ENCODE measurements around the gene ENO2. TPM values are rescaled to one million over a fixed set of nuclear protein-coding genes. Genes with fewer than 3 reads are reported as not detected.

ENO2 gene
- total and polyA plus RNA-seq, 2 experiments from 2014 or later: 43.5 to 53.5 TPM

DNA sequence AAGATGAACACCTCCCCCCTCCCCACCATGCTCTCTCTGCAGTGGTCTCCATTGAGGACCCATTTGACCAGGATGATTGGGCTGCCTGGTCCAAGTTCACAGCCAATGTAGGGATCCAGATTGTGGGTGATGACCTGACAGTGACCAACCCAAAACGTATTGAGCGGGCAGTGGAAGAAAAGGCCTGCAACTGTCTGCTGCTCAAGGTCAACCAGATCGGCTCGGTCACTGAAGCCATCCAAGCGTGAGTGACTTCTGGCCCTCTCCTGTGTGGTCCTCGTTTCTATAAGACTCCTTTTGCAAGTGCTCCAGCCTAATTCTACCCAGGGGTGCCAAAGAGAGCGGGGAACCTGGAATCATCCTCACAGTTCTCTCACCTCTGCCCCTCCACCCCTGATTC lies 7.2 kb downstream of the ENO2 start (continued):
- no peak for TF ChIP-seq EZH2 (IDR thresholded peaks at IDR 0.05; ENCODE audit: low read depth, unreplicated experiment)
- TF ChIP-seq, protein P1, sequence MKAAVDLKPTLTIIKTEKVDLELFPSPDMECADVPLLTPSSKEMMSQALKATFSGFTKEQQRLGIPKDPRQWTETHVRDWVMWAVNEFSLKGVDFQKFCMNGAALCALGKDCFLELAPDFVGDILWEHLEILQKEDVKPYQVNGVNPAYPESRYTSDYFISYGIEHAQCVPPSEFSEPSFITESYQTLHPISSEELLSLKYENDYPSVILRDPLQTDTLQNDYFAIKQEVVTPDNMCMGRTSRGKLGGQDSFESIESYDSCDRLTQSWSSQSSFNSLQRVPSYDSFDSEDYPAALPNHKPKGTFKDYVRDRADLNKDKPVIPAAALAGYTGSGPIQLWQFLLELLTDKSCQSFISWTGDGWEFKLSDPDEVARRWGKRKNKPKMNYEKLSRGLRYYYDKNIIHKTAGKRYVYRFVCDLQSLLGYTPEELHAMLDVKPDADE (IDR thresholded peaks at IDR 0.05): no peak

DNA sequence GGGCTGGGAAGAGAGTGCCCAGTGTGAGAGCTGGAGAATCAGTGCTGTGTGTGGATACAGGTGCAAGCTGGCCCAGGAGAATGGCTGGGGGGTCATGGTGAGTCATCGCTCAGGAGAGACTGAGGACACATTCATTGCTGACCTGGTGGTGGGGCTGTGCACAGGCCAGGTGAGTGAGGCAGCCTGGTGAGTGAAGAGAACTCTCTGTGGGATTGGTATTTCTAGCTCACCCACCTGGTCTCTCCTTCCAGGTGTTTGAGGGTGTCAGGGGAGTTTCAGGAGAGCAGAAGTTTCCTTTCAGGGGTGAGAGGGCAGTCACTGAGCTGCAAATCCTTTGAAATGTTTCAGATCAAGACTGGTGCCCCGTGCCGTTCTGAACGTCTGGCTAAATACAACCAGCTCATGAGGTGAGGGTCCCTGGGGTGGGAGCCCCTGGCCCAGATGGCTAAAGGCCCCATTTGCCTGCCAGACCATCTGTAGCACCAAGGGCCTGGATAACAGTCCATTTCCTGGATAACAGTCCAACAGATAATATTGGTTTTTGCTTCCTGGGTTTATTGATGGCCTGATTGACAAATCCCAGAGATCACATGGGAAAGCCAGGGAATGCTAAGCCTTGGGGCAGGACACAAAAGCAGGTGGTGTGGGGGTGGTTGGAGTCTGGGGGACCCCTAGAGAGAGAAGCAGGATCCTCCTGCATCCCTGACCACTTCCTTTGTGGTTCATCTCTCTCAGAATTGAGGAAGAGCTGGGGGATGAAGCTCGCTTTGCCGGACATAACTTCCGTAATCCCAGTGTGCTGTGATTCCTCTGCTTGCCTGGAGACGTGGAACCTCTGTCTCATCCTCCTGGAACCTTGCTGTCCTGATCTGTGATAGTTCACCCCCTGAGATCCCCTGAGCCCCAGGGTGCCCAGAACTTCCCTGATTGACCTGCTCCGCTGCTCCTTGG lies 7.9 kb downstream of the ENO2 start:
- peak overlapping the region; percentile 74; the same call in 1 of the 2 replicates for H3K27ac Mint-ChIP-seq
- no peak for TF ChIP-seq ZNF331 (CRISPR knock-in tag; IDR thresholded peaks at IDR 0.05; ENCODE audit: low read depth)
- TF ChIP-seq EZH2phosphoT487 (IDR thresholded peaks at IDR 0.05; ENCODE audit: unreplicated experiment): no peak
- TF ChIP-seq, protein P2, sequence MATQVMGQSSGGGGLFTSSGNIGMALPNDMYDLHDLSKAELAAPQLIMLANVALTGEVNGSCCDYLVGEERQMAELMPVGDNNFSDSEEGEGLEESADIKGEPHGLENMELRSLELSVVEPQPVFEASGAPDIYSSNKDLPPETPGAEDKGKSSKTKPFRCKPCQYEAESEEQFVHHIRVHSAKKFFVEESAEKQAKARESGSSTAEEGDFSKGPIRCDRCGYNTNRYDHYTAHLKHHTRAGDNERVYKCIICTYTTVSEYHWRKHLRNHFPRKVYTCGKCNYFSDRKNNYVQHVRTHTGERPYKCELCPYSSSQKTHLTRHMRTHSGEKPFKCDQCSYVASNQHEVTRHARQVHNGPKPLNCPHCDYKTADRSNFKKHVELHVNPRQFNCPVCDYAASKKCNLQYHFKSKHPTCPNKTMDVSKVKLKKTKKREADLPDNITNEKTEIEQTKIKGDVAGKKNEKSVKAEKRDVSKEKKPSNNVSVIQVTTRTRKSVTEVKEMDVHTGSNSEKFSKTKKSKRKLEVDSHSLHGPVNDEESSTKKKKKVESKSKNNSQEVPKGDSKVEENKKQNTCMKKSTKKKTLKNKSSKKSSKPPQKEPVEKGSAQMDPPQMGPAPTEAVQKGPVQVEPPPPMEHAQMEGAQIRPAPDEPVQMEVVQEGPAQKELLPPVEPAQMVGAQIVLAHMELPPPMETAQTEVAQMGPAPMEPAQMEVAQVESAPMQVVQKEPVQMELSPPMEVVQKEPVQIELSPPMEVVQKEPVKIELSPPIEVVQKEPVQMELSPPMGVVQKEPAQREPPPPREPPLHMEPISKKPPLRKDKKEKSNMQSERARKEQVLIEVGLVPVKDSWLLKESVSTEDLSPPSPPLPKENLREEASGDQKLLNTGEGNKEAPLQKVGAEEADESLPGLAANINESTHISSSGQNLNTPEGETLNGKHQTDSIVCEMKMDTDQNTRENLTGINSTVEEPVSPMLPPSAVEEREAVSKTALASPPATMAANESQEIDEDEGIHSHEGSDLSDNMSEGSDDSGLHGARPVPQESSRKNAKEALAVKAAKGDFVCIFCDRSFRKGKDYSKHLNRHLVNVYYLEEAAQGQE (IDR thresholded peaks at IDR 0.05; ENCODE audit: unreplicated experiment): no peak
- TF ChIP-seq, protein P3, sequence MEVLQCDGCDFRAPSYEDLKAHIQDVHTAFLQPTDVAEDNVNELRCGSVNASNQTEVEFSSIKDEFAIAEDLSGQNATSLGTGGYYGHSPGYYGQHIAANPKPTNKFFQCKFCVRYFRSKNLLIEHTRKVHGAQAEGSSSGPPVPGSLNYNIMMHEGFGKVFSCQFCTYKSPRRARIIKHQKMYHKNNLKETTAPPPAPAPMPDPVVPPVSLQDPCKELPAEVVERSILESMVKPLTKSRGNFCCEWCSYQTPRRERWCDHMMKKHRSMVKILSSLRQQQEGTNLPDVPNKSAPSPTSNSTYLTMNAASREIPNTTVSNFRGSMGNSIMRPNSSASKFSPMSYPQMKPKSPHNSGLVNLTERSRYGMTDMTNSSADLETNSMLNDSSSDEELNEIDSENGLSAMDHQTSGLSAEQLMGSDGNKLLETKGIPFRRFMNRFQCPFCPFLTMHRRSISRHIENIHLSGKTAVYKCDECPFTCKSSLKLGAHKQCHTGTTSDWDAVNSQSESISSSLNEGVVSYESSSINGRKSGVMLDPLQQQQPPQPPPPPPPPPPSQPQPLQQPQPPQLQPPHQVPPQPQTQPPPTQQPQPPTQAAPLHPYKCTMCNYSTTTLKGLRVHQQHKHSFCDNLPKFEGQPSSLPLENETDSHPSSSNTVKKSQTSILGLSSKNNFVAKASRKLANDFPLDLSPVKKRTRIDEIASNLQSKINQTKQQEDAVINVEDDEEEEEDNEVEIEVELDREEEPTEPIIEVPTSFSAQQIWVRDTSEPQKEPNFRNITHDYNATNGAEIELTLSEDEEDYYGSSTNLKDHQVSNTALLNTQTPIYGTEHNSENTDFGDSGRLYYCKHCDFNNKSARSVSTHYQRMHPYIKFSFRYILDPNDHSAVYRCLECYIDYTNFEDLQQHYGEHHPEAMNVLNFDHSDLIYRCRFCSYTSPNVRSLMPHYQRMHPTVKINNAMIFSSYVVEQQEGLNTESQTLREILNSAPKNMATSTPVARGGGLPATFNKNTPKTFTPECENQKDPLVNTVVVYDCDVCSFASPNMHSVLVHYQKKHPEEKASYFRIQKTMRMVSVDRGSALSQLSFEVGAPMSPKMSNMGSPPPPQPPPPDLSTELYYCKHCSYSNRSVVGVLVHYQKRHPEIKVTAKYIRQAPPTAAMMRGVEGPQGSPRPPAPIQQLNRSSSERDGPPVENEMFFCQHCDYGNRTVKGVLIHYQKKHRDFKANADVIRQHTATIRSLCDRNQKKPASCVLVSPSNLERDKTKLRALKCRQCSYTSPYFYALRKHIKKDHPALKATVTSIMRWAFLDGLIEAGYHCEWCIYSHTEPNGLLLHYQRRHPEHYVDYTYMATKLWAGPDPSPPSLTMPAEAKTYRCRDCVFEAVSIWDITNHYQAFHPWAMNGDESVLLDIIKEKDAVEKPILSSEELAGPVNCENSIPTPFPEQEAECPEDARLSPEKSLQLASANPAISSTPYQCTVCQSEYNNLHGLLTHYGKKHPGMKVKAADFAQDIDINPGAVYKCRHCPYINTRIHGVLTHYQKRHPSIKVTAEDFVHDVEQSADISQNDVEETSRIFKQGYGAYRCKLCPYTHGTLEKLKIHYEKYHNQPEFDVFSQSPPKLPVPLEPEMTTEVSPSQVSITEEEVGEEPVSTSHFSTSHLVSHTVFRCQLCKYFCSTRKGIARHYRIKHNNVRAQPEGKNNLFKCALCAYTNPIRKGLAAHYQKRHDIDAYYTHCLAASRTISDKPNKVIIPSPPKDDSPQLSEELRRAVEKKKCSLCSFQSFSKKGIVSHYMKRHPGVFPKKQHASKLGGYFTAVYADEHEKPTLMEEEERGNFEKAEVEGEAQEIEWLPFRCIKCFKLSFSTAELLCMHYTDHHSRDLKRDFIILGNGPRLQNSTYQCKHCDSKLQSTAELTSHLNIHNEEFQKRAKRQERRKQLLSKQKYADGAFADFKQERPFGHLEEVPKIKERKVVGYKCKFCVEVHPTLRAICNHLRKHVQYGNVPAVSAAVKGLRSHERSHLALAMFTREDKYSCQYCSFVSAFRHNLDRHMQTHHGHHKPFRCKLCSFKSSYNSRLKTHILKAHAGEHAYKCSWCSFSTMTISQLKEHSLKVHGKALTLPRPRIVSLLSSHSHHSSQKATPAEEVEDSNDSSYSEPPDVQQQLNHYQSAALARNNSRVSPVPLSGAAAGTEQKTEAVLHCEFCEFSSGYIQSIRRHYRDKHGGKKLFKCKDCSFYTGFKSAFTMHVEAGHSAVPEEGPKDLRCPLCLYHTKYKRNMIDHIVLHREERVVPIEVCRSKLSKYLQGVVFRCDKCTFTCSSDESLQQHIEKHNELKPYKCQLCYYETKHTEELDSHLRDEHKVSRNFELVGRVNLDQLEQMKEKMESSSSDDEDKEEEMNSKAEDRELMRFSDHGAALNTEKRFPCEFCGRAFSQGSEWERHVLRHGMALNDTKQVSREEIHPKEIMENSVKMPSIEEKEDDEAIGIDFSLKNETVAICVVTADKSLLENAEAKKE (CRISPR knock-in tag; IDR thresholded peaks at IDR 0.05): no peak
- no peak for TF ChIP-seq CREB1 (CRISPR knock-in tag; IDR thresholded peaks at IDR 0.05; ENCODE audit: low read depth)
- TF ChIP-seq, protein P1 (IDR thresholded peaks at IDR 0.05): no peak
- TF ChIP-seq, protein P4, sequence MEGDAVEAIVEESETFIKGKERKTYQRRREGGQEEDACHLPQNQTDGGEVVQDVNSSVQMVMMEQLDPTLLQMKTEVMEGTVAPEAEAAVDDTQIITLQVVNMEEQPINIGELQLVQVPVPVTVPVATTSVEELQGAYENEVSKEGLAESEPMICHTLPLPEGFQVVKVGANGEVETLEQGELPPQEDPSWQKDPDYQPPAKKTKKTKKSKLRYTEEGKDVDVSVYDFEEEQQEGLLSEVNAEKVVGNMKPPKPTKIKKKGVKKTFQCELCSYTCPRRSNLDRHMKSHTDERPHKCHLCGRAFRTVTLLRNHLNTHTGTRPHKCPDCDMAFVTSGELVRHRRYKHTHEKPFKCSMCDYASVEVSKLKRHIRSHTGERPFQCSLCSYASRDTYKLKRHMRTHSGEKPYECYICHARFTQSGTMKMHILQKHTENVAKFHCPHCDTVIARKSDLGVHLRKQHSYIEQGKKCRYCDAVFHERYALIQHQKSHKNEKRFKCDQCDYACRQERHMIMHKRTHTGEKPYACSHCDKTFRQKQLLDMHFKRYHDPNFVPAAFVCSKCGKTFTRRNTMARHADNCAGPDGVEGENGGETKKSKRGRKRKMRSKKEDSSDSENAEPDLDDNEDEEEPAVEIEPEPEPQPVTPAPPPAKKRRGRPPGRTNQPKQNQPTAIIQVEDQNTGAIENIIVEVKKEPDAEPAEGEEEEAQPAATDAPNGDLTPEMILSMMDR (conservative IDR thresholded peaks at IDR 0.05; ENCODE audit: low read depth in 2 of 2): no peak

More for the DNA sequence above, 7.9 kb downstream of the ENO2 start:
- H3K27ac ChIP-seq (ENCODE audit: low read depth): no peak overlapping the region
- peaks cover 6% of the 10 kb centered on the region for H3K79me2 ChIP-seq (replicated peaks; ENCODE audit: insufficient read depth)
- DNase-seq (ENCODE audit: low spot score) (no peak), ATAC-seq (no peak)
- H3K4me1 Mint-ChIP-seq: peaks cover 53% of the 10 kb centered on the region
- peaks cover 49% of the 10 kb centered on the region for H3K36me3 Mint-ChIP-seq (ENCODE audit: low read depth)
- H3K27me3 ChIP-seq (ENCODE audit: insufficient read depth): no peaks in the 10 kb centered on the region
- H3F3A ChIP-seq (replicated peaks; ENCODE audit: low read depth): peaks cover 24% of the 10 kb centered on the region
- H4K20me1 ChIP-seq (replicated peaks; ENCODE audit: insufficient read depth): no peaks in the 10 kb centered on the region
- peaks cover 30% of the 10 kb centered on the region for H3K27me3 Mint-ChIP-seq (ENCODE audit: insufficient read depth, low read depth, poor library complexity)
- no peak overlapping the region for H3K4me2 ChIP-seq
- peaks cover 28% of the 10 kb centered on the region for H3K4me1 ChIP-seq (ENCODE audit: insufficient read depth)
- no peaks in the 10 kb centered on the region; the same call in none of the 2 replicates for H3K36me3 ChIP-seq (ENCODE audit: insufficient read depth)
- H3K4me3 ChIP-seq: no peak overlapping the region
- no peaks in the 10 kb centered on the region for H3K9me2 ChIP-seq (ENCODE audit: insufficient read depth)
- H3K9me3 Mint-ChIP-seq: no peaks in the 10 kb centered on the region; the same call in 1 of the 3 replicates
- H3K4me3 Mint-ChIP-seq: no peak overlapping the region; the same call in 2 of the 3 replicates
- no peak overlapping the region for H2AFZ ChIP-seq

Data from GM23338 (cell line).